T-cell (primary cell): ENCODE data around the gene FHL2. TPM values are rescaled to one million over a fixed set of nuclear protein-coding genes. Genes with fewer than 3 reads are reported as not detected.

Source experiments
- ATAC-seq, 4 experiments: fragments of 200-7000 bp in 3 of 4; fragments of 150-1000 bp in 1 of 4; cut with Tn5 transposase; replicated peaks in 1 of 4; 1 replicate in 3 of 4; 2 replicates in 1 of 4; pipeline ENCODE4 v1.10.0; 2021; ENCODE audit warnings: moderate library complexity in 3 of 4, mild to moderate bottlenecking in 2 of 4, moderate number of reproducible peaks in 1 of 4
- CTCF ChIA-PET, 2 donors: fragments of 300-600 bp; sonication (Branson Sonifier 250); formaldehyde crosslinking; loops; one replicate each; lab custom pipeline; 2022; ENCODE audit warnings: antibody characterized with exemption in 2 of 2; lab: Charles Lee
- POLR2A ChIA-PET, 2 donors: fragments of 300-600 bp; sonication (Branson Sonifier 250); formaldehyde crosslinking; loops; one replicate each; lab custom pipeline; 2022; ENCODE audit warnings: antibody characterized with exemption in 2 of 2; lab: Charles Lee
- DNase-seq, 35 experiments: peaks; one replicate each; pipeline versions ENCODE4 v3.0.0 to v3.0.0-alpha.2; 2013 to 2023
- H3K27ac ChIP-seq: one replicate; pipeline ENCODE4 v1.5.1; 2013; ENCODE audit warnings: low read length
- H3K27me3 ChIP-seq, 2 experiments: replicated peaks in 1 of 2; 1 replicate in 1 of 2; 2 replicates in 1 of 2; pipeline versions ENCODE4 v1.6.1 to v1.7.0; 2013; ENCODE audit warnings: low read length in 1 of 2, mixed read lengths in 1 of 2; ENCODE audit not compliant: control insufficient read depth in 2 of 2, insufficient read depth in 2 of 2; ENCODE audit errors: extremely low read depth in 1 of 2
- H3K36me3 ChIP-seq, 2 donors: 1 replicate in 1 of 2; 2 replicates in 1 of 2; pipeline versions ENCODE4 v1.6.1 to v1.7.0; 2013; ENCODE audit warnings: low read length in 1 of 2; ENCODE audit not compliant: control insufficient read depth in 2 of 2, insufficient read depth in 1 of 2; ENCODE audit errors: extremely low read depth in 1 of 2
- H3K4me1 ChIP-seq, 2 experiments: 1 replicate in 1 of 2; 2 replicates in 1 of 2; pipeline versions ENCODE4 v1.6.1 to v1.7.0; 2013; ENCODE audit warnings: low read length in 2 of 2, mixed read lengths in 1 of 2; ENCODE audit not compliant: insufficient read depth in 2 of 2, control insufficient read depth in 1 of 2; ENCODE audit errors: extremely low read depth in 1 of 2
- H3K4me3 ChIP-seq, 2 donors: 1 replicate in 1 of 2; 2 replicates in 1 of 2; pipeline versions ENCODE4 v1.5.1 to v1.7.0; 2013; ENCODE audit warnings: mild to moderate bottlenecking in 2 of 2, low read length in 1 of 2, moderate library complexity in 1 of 2; ENCODE audit not compliant: control insufficient read depth in 1 of 2; ENCODE audit errors: extremely low read depth in 1 of 2
- H3K9me3 ChIP-seq: 2 replicates; pipeline ENCODE4 v1.7.0; 2013
- H3K27ac Mint-ChIP-seq, 2 donors: one replicate each; pipeline ENCODE4 v1.8.0; 2020 to 2021; ENCODE audit warnings: mild to moderate bottlenecking in 2 of 2, mixed read lengths in 2 of 2
- H3K27me3 Mint-ChIP-seq, 2 donors: one replicate each; pipeline ENCODE4 v1.8.0; 2021 to 2022; ENCODE audit warnings: mixed read lengths in 2 of 2
- H3K36me3 Mint-ChIP-seq: one replicate; pipeline ENCODE4 v1.8.0; 2021; ENCODE audit warnings: mixed read lengths
- H3K4me1 Mint-ChIP-seq, 3 donors: one replicate each; pipeline ENCODE4 v1.8.0; 2020 to 2022; ENCODE audit warnings: mixed read lengths in 3 of 3, mild to moderate bottlenecking in 1 of 3
- H3K4me3 Mint-ChIP-seq, 3 donors: one replicate each; pipeline ENCODE4 v1.8.0; 2020 to 2022; ENCODE audit warnings: mild to moderate bottlenecking in 3 of 3, mixed read lengths in 3 of 3, moderate library complexity in 3 of 3
- H3K9me3 Mint-ChIP-seq, 3 donors: one replicate each; pipeline ENCODE4 v1.8.0; 2020 to 2022; ENCODE audit warnings: mixed read lengths in 3 of 3
- WGBS: methylation state at CpG from one replicate; pipeline ENCODE4 v1.1.5; 2013; ENCODE audit warnings: missing lambda C conversion rate; ENCODE audit not compliant: insufficient coverage; 5-methylcytosine and 5-hydroxymethylcytosine counted together
- total RNA-seq, 35 experiments: library from RNA in 6 of 35; stranded (reverse) in 6 of 35; fragments of 120-200 nt in 1 of 35; gene quantifications; one replicate each; pipeline versions ENCODE4 v1.2.1 to v1.2.4 and lab custom pipeline; 2013 to 2026

Gene FHL2
- total RNA-seq, 5 donors from 2014 or later (not counting 1 experiment from before 2014, with no cell fraction given), result 0.56 to 1.2 (median 1.1) TPM

DNA sequence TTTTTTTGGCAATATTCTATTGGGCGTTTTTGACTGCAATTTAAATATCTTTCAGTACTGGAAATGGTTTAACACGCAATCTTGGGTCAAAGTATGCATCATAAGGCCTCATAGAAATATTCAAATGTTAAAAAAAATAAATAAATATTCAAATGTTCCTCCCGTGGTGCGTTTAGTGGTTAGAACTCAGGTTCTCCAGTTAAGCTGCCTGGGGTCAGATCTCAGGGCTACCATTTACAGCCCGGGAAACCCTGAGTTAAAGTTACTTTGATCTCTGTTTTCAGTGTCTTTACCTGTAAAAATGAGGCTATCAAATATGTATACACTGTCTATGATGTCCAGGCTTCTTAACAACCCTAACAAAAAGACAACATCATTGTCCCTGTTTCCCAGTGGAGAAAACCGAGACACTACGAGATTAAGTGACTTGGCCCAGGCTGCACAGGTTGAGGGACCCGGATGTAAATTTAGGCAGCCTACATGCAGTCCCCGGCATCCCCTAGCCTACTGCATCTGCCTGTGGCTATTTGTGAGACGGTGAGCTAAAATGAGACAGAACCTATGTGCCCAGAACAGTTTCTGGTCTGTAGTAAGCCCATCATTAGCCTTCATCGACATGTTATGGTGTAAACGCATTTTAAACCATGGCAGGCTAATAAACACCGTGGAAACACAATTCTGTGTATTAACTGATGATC lies 1.7 kb downstream of the FHL2 start:
- H3K27me3 ChIP-seq, result peaks cover 0 to 26% of the 10 kb centered on the region in 2 experiments
- H3K4me3 Mint-ChIP-seq, result peak overlapping the region; percentile 24 to 46 (median 34)
- H3K27ac ChIP-seq, result no peak overlapping the region
- no peak overlapping the region for H3K4me3 ChIP-seq
- H3K36me3 ChIP-seq, result no peaks in the 10 kb centered on the region
- peaks cover 0 to 13% (median 11%) of the 10 kb centered on the region in 3 donors for H3K4me1 Mint-ChIP-seq
- DNase-seq (no peak), ATAC-seq (no peak)
- 98% methylated on average over 5 of the region's 13 CpGs for WGBS
- H3K36me3 Mint-ChIP-seq, result no peaks in the 10 kb centered on the region
- no peak overlapping the region for H3K27ac Mint-ChIP-seq
- ChIA-PET POLR2A (interaction anchor here in 1 of 2 donors (0.7 kb wide), 1 partner anchor 124 kb away, joined by 6 read pairs; no protein-coding TSS in a partner anchor), CTCF (interaction anchor here in 1 of 2 donors (0.6 kb wide), 2 partner anchors 37 to 455 kb away, joined by 5 to 6 read pairs; no protein-coding TSS in a partner anchor)
- H3K4me1 ChIP-seq, result peaks cover 3 to 14% of the 10 kb centered on the region in 2 experiments
- H3K9me3 ChIP-seq, result no peaks in the 10 kb centered on the region
- peaks cover 0 to 31% of the 10 kb centered on the region in 2 donors for H3K27me3 Mint-ChIP-seq
- no peaks in the 10 kb centered on the region for H3K9me3 Mint-ChIP-seq

DNA sequence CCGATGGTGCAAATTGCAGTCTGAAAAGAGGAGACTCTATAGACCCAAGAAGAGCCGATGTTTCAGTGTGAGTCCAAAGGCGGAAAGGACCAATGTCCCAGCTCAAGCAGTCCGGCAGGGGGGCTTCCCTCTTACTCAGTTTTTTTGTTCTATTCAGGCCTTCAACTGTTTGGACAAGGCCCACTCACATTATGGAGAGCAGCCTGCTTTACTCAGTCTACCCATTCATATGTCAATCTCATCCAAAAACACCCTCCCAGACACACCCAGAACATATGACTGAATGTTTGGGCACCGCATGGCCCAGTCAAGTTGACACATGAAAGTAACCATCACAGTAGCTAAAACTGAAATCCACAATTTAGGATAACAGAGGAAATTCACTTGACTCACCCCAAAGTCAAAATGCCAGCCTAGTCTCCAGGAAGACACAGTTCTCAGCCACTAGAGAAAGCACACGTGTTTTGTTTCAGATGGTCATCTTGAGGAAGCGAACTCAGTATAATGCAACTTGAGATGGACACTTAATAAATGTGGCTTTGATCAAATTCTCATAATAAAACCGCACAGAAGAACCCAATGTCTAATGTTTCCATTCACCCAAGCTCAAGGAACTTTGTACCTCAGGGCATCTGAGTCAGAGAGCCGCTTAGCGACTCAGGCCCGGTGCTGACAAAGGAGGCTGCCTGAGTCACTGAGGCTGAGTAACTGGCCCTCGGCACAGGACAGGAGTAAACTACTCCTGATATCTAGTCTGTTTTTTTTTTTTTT lies 2.4 kb downstream of the FHL2 start:
- Mint-ChIP-seq H3K9me3 (no peaks in the 10 kb centered on the region), H3K4me3 (no peak overlapping the region), H3K27me3 (peaks cover 0 to 31% of the 10 kb centered on the region in 2 donors), H3K4me1 (peaks cover 0 to 13% (median 11%) of the 10 kb centered on the region in 3 donors), H3K36me3 (no peaks in the 10 kb centered on the region), H3K27ac (no peak overlapping the region)
- Histone ChIP-seq H3K27ac (no peak overlapping the region), H3K9me3 (no peaks in the 10 kb centered on the region), H3K4me1 (peaks cover 3 to 14% of the 10 kb centered on the region in 2 experiments), H3K4me3 (no peak overlapping the region), H3K36me3 (no peaks in the 10 kb centered on the region), H3K27me3 (peaks cover 0 to 26% of the 10 kb centered on the region in 2 experiments)
- ATAC-seq (no peak), DNase-seq (no peak)
- CTCF ChIA-PET, result interaction anchor here in 1 of 2 donors (0.6 kb wide), 1 partner anchor 455 kb away, joined by 6 read pairs; no protein-coding TSS in a partner anchor
- whole genome bisulfite sequencing, result 97% methylated on average over 6 of the region's 12 CpGs
- POLR2A ChIA-PET, result interaction anchor here in 1 of 2 donors (0.7 kb wide), 1 partner anchor 125 kb away, joined by 6 read pairs; no protein-coding TSS in a partner anchor

DNA sequence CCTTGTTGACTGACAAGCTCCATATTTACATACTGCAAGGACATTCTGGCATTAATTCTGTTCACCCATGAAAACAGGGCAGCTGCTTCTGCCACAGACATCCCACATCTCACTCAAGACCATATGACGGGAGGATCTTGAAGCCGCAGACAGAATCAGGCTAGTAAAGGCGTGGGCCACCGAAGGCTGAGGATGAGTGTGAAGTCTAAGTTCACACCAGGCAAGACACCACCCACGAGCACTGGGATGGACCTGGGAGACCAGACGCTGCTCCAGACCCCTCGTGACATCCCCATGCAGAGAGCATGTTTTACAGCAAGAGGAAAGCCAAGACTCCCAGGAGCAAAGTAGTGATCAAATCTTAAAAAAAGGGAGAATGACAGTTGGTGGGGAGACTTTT lies 3.2 kb downstream of the FHL2 start:
- ATAC-seq (no peak), DNase-seq (no peak)
- Histone ChIP-seq H3K36me3 (no peaks in the 10 kb centered on the region), H3K4me1 (peaks cover 3 to 14% of the 10 kb centered on the region in 2 experiments), H3K27me3 (peaks cover 0 to 26% of the 10 kb centered on the region in 2 experiments), H3K9me3 (no peaks in the 10 kb centered on the region), H3K27ac (no peak overlapping the region), H3K4me3 (no peak overlapping the region)
- peaks cover 0 to 30% of the 10 kb centered on the region in 2 donors for H3K27me3 Mint-ChIP-seq
- H3K4me3 Mint-ChIP-seq, result no peak overlapping the region
- H3K36me3 Mint-ChIP-seq, result no peaks in the 10 kb centered on the region
- no peak overlapping the region for H3K27ac Mint-ChIP-seq
- ChIA-PET POLR2A (no interaction called here), CTCF (no interaction called here)
- H3K4me1 Mint-ChIP-seq, result peaks cover 0 to 13% (median 11%) of the 10 kb centered on the region in 3 donors
- 88% methylated on average over 5 of the region's 7 CpGs for WGBS
- no peaks in the 10 kb centered on the region for H3K9me3 Mint-ChIP-seq

GRCh38 chr2:105394951-105395611 lies 3.8 kb downstream of the FHL2 start:
- no peaks in the 10 kb centered on the region for H3K36me3 Mint-ChIP-seq
- H3K36me3 ChIP-seq, result no peaks in the 10 kb centered on the region
- ATAC-seq (no peak), DNase-seq (no peak)
- peaks cover 0 to 25% of the 10 kb centered on the region in 2 donors for H3K27me3 Mint-ChIP-seq
- H3K9me3 Mint-ChIP-seq, result no peaks in the 10 kb centered on the region
- H3K27ac Mint-ChIP-seq, result no peak overlapping the region
- no peaks in the 10 kb centered on the region for H3K9me3 ChIP-seq
- ChIA-PET POLR2A (no interaction called here), CTCF (no interaction called here)
- no peak overlapping the region for H3K4me3 Mint-ChIP-seq
- H3K4me1 Mint-ChIP-seq, result peaks cover 0 to 13% (median 11%) of the 10 kb centered on the region in 3 donors
- H3K27me3 ChIP-seq, result peaks cover 0 to 25% of the 10 kb centered on the region in 2 experiments
- no peak overlapping the region for H3K27ac ChIP-seq
- WGBS, result 88% methylated on average over 12 of the region's 12 CpGs
- peaks cover 3 to 14% of the 10 kb centered on the region in 2 experiments for H3K4me1 ChIP-seq
- no peak overlapping the region for H3K4me3 ChIP-seq

DNA sequence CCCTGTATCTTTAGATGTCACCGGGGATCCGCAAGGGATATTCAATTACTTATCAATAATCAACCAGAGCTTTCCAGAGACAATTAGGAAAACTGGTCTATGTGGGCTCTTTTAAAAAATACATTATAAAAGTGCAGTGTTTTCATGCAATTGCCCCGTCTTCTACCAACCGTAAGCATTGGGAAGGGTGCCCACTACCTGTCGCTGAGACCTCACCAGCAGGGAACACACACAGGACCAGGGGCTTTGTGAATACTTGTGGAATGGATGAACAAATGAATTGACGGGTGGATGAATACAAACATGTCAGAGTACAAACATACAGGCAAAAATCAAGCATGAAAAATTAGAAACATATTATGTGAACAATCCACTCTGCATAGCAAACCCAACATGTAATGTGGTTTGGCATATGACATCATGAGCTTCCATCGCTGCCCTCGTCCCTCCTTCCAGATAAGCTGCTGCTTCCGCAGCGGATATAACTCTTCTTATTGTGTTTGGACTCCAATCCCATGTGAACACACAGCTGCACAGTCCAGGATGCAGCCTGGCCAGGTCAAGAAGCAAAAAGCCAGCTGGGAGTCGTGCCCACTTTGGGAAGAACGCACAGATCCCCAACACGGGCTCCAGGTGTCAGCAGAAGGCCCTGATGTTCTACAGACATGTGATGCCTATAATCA lies 5.3 kb downstream of the FHL2 start:
- H3K36me3 ChIP-seq, result no peaks in the 10 kb centered on the region
- Mint-ChIP-seq H3K9me3 (no peaks in the 10 kb centered on the region), H3K4me3 (no peak overlapping the region), H3K27me3 (peaks cover 0 to 17% of the 10 kb centered on the region in 2 donors), H3K36me3 (no peaks in the 10 kb centered on the region), H3K4me1 (peaks cover 0 to 7% (median 6%) of the 10 kb centered on the region in 3 donors), H3K27ac (no peak overlapping the region)
- H3K4me1 ChIP-seq, result peaks cover 3 to 4% of the 10 kb centered on the region in 2 experiments
- H3K27me3 ChIP-seq, result peaks cover 0 to 12% of the 10 kb centered on the region in 2 experiments
- no peak overlapping the region for H3K4me3 ChIP-seq
- H3K9me3 ChIP-seq, result no peaks in the 10 kb centered on the region
- DNase-seq, result no peak
- ATAC-seq, result no peak
- ChIA-PET CTCF (no interaction called here), POLR2A (no interaction called here)
- WGBS, result 95% methylated on average over 7 of the region's 13 CpGs
- no peak overlapping the region for H3K27ac ChIP-seq
